Endodermal cell (in vitro differentiated cells): ENCODE measurements around the gene C10orf53. TPM values are rescaled to one million over a fixed set of nuclear protein-coding genes. Genes with fewer than 3 reads are reported as not detected.

Experiments
- DNase-seq: peaks from one replicate; pipeline ENCODE4 v3.0.0-alpha.2; 2017
- H3K27ac ChIP-seq: 2 replicates; pipeline ENCODE4 v1.5.1; 2013; ENCODE audit warnings: mild to moderate bottlenecking, low read depth, low read length, moderate library complexity
- H3K27me3 ChIP-seq: 2 replicates; pipeline ENCODE4 v1.6.1; 2013; ENCODE audit warnings: mild to moderate bottlenecking, low read length, moderate library complexity; ENCODE audit not compliant: insufficient read depth, control insufficient read depth, poor library complexity, severe bottlenecking
- H3K36me3 ChIP-seq: 2 replicates; pipeline ENCODE4 v1.7.0; 2013; ENCODE audit warnings: mild to moderate bottlenecking, low read length, moderate library complexity; ENCODE audit not compliant: control insufficient read depth, insufficient read depth
- H3K4me1 ChIP-seq: one replicate; pipeline ENCODE4 v1.7.0; 2013; ENCODE audit warnings: low read length; ENCODE audit not compliant: control insufficient read depth, insufficient read depth
- H3K4me3 ChIP-seq: 2 replicates; pipeline ENCODE4 v1.5.1; 2013; ENCODE audit warnings: mild to moderate bottlenecking, low read length, moderate library complexity
- H3K9ac ChIP-seq: 2 replicates; pipeline ENCODE4 v1.6.1; 2013; ENCODE audit warnings: mild to moderate bottlenecking, low read length, moderate library complexity; ENCODE audit not compliant: poor library complexity, severe bottlenecking; ENCODE audit errors: extremely low read depth
- H3K9me3 ChIP-seq: 2 replicates; pipeline ENCODE4 v1.6.1; 2013; ENCODE audit warnings: mild to moderate bottlenecking, low read length, moderate library complexity; ENCODE audit not compliant: control insufficient read depth
- H3K27ac Mint-ChIP-seq: 2 replicates; pipeline ENCODE4 v1.8.0; 2020; ENCODE audit warnings: mixed read lengths
- H3K27me3 Mint-ChIP-seq: 2 replicates; pipeline ENCODE4 v1.8.0; 2021; ENCODE audit warnings: mild to moderate bottlenecking, mixed read lengths; ENCODE audit not compliant: insufficient read depth
- H3K36me3 Mint-ChIP-seq: 2 replicates; pipeline ENCODE4 v1.8.0; 2020; ENCODE audit warnings: low read depth, mixed read lengths
- H3K4me1 Mint-ChIP-seq: 2 replicates; pipeline ENCODE4 v1.8.0; 2020; ENCODE audit warnings: mixed read lengths
- H3K4me3 Mint-ChIP-seq: 2 replicates; pipeline ENCODE4 v1.8.0; 2020; ENCODE audit warnings: mild to moderate bottlenecking, moderate library complexity, mixed read lengths
- H3K9me3 Mint-ChIP-seq: 2 replicates; pipeline ENCODE4 v1.8.0; 2020; ENCODE audit warnings: mild to moderate bottlenecking, mixed read lengths
- CTCF ChIP-seq: fragments of 200-600 bp; sonication (generic); conservative IDR thresholded peaks from 2 replicates; pipeline ENCODE4 v1.5.0; 2021; ENCODE audit warnings: antibody characterized with exemption, mild to moderate bottlenecking
- WGBS, 2 experiments: methylation state at CpG; one replicate each; pipeline versions ENCODE4 v1.1.5 to v1.1.7; 2013; ENCODE audit warnings: missing lambda C conversion rate in 2 of 2, mixed read lengths in 1 of 2; ENCODE audit not compliant: insufficient coverage in 1 of 2, insufficient read length in 1 of 2; 5-methylcytosine and 5-hydroxymethylcytosine counted together
- total RNA-seq, 2 donors: library from RNA; stranded (reverse); fragmentation: NEBNext Ultra II Directional in 1 of 2; extraction: Animal tissue kit (Norgen Biotek cat#: 25700) in 1 of 2; gene quantifications; 2 replicates in 1 of 2; 3 replicates in 1 of 2; pipeline ENCODE4 v1.2.1, GENCODE V29; 2021

The C10orf53 gene
- total RNA-seq, 2 donors from 2014 or later: not detected

- Mint-ChIP-seq H3K27ac (no peak overlapping the region), H3K4me1 (no peaks in the 10 kb centered on the region), H3K4me3 (no peak overlapping the region), H3K9me3 (no peaks in the 10 kb centered on the region), H3K27me3 (no peaks in the 10 kb centered on the region), H3K36me3 (peaks cover 9% of the 10 kb centered on the region)
- no peak overlapping the region for H3K4me3 ChIP-seq
- 88 to 96% methylated on average over 6 of the region's 6 CpGs for WGBS, 2 experiments
- no peaks in the 10 kb centered on the region for H3K9me3 ChIP-seq
- no peaks in the 10 kb centered on the region for H3K27me3 ChIP-seq
- no peak for TF ChIP-seq CTCF
- no peak overlapping the region for H3K27ac ChIP-seq
- DNase-seq: no peak
- H3K36me3 ChIP-seq: no peaks in the 10 kb centered on the region
- H3K9ac ChIP-seq: no peak overlapping the region
- H3K4me1 ChIP-seq: no peaks in the 10 kb centered on the region
Measured at GRCh38 chr10:49744091-49744685, 64.7 kb downstream of the C10orf53 start.

- H3K27ac Mint-ChIP-seq: no peak overlapping the region
- no peaks in the 10 kb centered on the region for H3K9me3 ChIP-seq
- TF ChIP-seq CTCF: peak; percentile 63
- no peaks in the 10 kb centered on the region for H3K4me1 Mint-ChIP-seq
- no peaks in the 10 kb centered on the region for H3K27me3 ChIP-seq
- H3K4me3 ChIP-seq: no peak overlapping the region
- no peak overlapping the region for H3K27ac ChIP-seq
- H3K27me3 Mint-ChIP-seq: no peaks in the 10 kb centered on the region
- H3K4me3 Mint-ChIP-seq: no peak overlapping the region
- DNase-seq: peak; percentile 76
- peaks cover 9% of the 10 kb centered on the region for H3K36me3 Mint-ChIP-seq
- 87 to 93% methylated on average over 10 to 13 of the region's 13 CpGs for WGBS, 2 experiments
- H3K9ac ChIP-seq: no peak overlapping the region
- no peaks in the 10 kb centered on the region for H3K9me3 Mint-ChIP-seq
- no peaks in the 10 kb centered on the region for H3K4me1 ChIP-seq
- no peaks in the 10 kb centered on the region for H3K36me3 ChIP-seq
Measured at GRCh38 chr10:49744924-49745605, 65.6 kb downstream of the C10orf53 start.

- Mint-ChIP-seq H3K9me3 (no peaks in the 10 kb centered on the region), H3K4me1 (no peaks in the 10 kb centered on the region), H3K27ac (no peak overlapping the region), H3K4me3 (no peak overlapping the region), H3K36me3 (peaks cover 9% of the 10 kb centered on the region), H3K27me3 (no peaks in the 10 kb centered on the region)
- Histone ChIP-seq H3K4me1 (no peaks in the 10 kb centered on the region), H3K4me3 (no peak overlapping the region), H3K27ac (no peak overlapping the region), H3K9ac (no peak overlapping the region), H3K27me3 (no peaks in the 10 kb centered on the region), H3K9me3 (no peaks in the 10 kb centered on the region), H3K36me3 (no peaks in the 10 kb centered on the region)
- no peak for DNase-seq
- 94 to 98% methylated on average over 11 to 12 of the region's 12 CpGs for WGBS, 2 experiments
- no peak for TF ChIP-seq CTCF
Measured at GRCh38 chr10:49745756-49746155, 66.3 kb downstream of the C10orf53 start.
